Central memory CD4-positive, alpha-beta T cell (primary cell): ENCODE measurements around the gene GPR32.
"Not testable (repeated sequence)": the region's sequence is repeated elsewhere in the genome, so short reads cannot be mapped to it uniquely, and the experiment has no call there.

Experiments used
- DNase-seq: peaks from one replicate; pipeline ENCODE4 v3.0.0; 2022

The GPR32 gene

GRCh38 chr19:50804420-50805272 is 34.4 kb downstream of the GPR32 start:
- DNase-seq, result peak; percentile 98

DNA sequence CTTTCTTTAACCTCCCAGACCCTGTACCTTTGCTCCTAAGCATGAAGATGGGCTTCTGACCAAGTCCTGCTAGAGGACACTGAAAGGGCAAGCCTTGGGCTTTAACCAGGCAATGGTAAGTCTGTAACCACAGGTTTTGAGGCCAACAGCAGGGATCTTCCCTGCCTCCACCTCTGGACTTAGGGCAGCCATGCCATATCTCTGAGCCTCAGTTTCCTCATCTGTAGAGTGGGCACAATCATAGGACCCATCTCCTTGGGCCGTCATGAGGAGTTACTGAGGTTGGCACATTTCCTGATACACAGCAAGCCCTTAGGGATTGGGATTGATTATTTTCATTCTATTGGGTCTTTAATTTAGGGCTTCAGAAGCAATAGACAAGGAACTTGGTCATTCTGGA is 38.6 kb downstream of the GPR32 start:
- DNase-seq, result no peak

GRCh38 chr19:50811622-50812238 is 41.5 kb downstream of the GPR32 start:
- not testable (repeated sequence) for DNase-seq

GRCh38 chr19:50812474-50812873 is 42.2 kb downstream of the GPR32 start:
- no peak for DNase-seq

- no peak for DNase-seq
Measured at GRCh38 chr19:50814883-50815282, 44.6 kb downstream of the GPR32 start.

DNA sequence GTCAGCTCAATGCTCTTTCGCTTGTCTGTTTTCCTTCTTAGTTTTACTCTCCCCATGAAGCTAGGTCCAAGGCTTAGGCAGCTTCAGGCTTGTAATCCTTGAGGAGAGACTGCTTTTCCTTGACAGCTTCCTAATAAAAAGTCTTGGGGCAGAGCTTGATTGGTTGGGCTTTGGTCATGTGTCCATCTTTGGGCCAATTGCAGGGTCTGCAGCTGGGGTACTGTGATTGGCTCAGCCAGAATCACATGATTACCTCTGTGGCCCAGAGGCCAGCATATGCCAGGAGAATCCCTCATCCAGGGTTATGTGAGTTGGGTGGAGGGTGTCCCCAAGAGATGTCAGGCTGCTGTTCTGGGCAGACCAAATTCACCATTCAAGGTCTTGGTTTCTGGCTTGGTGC is 45.2 kb downstream of the GPR32 start:
- DNase-seq, result no peak

DNA sequence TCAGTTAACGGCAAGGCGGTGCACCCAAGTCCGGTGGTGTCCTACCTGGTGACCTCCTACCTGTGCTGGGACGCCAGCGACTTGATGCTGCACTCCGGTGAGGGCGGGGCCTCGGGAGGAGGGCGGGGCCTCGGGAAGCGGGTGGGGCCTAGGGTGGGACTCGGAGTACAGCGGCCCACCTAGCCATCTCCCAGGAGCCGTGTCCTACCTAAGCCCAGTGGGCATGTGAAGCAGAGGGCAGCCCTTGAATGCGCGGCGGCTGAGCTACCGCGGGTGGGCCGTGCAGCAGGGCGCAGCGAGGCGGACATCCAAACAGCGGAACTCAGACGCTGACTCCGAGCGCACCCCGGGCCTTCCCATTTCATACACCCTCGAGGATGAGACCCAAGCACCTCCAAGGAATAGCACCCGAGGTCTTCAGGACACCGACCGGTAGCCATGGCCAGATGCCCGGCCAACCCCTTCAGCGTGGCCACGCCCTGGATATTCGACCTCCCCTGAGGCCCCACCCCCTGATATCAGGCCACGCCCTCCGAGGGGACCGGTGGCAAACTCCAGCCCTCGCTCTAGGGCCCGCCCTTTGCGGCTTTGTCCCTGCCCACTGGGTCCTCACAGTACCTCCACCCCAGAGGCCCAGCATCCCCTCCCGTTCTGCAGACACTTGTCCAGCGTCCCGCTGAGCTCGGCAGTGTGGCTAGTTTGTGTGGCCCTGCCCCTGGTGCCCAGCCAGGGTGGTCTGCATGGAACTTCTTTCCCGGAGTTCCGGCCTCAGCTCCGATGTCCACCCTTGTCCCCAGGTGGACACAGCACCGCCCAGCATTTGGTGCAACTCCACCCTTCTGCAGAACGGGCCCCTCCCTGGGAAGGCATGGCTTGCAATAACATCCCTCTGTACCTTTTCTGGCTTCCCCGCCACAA is 47.9 kb downstream of the GPR32 start:
- no peak for DNase-seq

DNA sequence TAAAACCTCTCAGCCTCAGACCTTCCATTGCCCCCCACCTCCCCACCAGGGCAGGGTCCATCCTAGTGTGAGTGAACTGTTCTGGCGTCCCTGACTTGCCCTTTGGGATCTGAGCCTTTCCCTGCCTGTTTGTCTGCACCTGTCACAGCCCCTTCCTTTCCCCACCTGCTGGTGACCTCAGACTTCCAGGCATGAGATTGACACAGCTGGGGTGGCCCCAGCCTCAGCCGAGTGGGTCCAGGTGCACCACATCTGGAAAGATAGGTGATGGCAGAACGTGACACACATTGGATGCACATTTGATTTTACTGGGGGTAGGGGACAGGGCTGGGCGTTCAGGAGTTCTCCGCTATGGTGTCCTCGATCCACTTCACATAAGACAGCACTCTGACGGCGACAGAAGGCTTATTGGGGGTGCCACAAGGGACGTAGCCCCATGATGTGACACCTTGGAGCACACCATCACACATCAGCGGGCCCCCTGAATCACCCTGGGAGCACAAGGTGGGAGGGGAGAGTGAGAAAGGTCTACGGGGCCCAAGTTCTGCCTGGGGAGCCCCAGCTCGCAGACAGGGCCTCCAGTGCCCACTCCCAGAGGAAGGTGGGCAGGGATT is 48.7 kb downstream of the GPR32 start:
- DNase-seq, result no peak

DNA sequence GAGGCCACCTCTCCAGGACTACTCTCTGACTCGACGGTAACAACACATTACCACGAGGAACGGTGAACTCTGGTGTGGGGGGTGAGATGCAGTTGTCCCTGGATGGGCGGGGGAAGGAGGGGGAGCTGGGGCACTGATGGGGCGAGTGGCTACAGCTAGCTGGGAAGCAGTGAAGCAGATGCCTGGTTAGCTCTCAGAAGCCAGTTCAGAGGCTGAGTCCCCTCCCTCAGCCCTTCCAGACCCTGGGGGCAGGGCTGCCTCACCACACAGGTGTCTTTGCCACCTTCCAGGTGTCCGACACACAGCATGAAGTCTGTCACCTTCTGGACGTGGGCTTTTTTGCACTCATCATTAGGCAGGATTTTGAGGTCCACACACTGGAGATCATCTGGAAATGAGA is 49.4 kb downstream of the GPR32 start:
- DNase-seq, result no peak

GRCh38 chr19:50820086-50820485 is 49.8 kb downstream of the GPR32 start:
- DNase-seq, result no peak

- DNase-seq, result no peak
Measured at GRCh38 chr19:50820549-50821247, 50.4 kb downstream of the GPR32 start.

GRCh38 chr19:50821248-50821612 is 51.0 kb downstream of the GPR32 start:
- no peak for DNase-seq
